Caki2 (cell line): Measurements from ENCODE around the gene TBR1. TPM values are rescaled to one million over a fixed set of nuclear protein-coding genes. Genes with fewer than 3 reads are reported as not detected.

Experiments
- DNase-seq: peaks from one replicate; pipeline ENCODE4 v3.0.0-alpha.2; 2015; ENCODE audit warnings: low read depth
- in situ Hi-C: cut with HindIII; loops from 2 replicates; pipeline ENCODE4 v1.10.0; 2016; ENCODE audit warnings: low sequenced_read_pairs, low pct_unique_long_range_greater_than_20kb, mixed read lengths
- total RNA-seq: library from RNA; depleted of rRNA; stranded (reverse); fragments of >200 nt; shearing (Covaris generic); gene quantifications from 2 replicates; pipeline ENCODE4 v1.2.3, GENCODE V29; 2014; ENCODE audit warnings: low replicate concordance; rRNA removed

The TBR1 gene
- total RNA-seq, 1 experiment from 2014 or later: not detected

GRCh38 chr2:161425728-161426454 lies 9.8 kb downstream of the TBR1 start:
- in situ Hi-C loops: no loop called here
- no peak for DNase-seq

- no peak for DNase-seq
- in situ Hi-C loops: no loop called here
These were observed 10.4 kb downstream of the TBR1 start for GRCh38 chr2:161426455-161426921.

GRCh38 chr2:161426922-161427663 lies 11.0 kb downstream of the TBR1 start:
- DNase-seq: no peak
- in situ Hi-C loops: no loop called here

- in situ Hi-C loops: no loop called here
- DNase-seq: no peak
These were observed 11.8 kb downstream of the TBR1 start for GRCh38 chr2:161427664-161428587.

- in situ Hi-C loops: no loop called here
- DNase-seq: no peak
These were observed 14.3 kb downstream of the TBR1 start for GRCh38 chr2:161430386-161430785.

- no peak for DNase-seq
- in situ Hi-C loops: no loop called here
These were observed 16.0 kb downstream of the TBR1 start for GRCh38 chr2:161432107-161432506.

GRCh38 chr2:161434118-161434517 lies 18.0 kb downstream of the TBR1 start:
- in situ Hi-C loops: no loop called here
- DNase-seq: no peak

- DNase-seq: no peak
- in situ Hi-C loops: no loop called here
These were observed 20.3 kb downstream of the TBR1 start for GRCh38 chr2:161436411-161436810.

- no peak for DNase-seq
- in situ Hi-C loops: no loop called here
These were observed 22.5 kb downstream of the TBR1 start for GRCh38 chr2:161438598-161438997.

GRCh38 chr2:161445097-161445496 lies 29.0 kb downstream of the TBR1 start:
- DNase-seq: no peak
- in situ Hi-C loops: no loop called here

- in situ Hi-C loops: no loop called here
These were observed 32.3 kb downstream of the TBR1 start for GRCh38 chr2:161448431-161448830.

GRCh38 chr2:161471631-161472030 lies 55.5 kb downstream of the TBR1 start:
- DNase-seq: no peak
- in situ Hi-C loops: no loop called here

More at GRCh38 chr2:161448431-161448830, 32.3 kb downstream of the TBR1 start:
- no peak for DNase-seq

- in situ Hi-C loops: no loop called here
- DNase-seq: no peak
These were observed 58.8 kb downstream of the TBR1 start for GRCh38 chr2:161474920-161475319.

Other genes starting within 250 kb of the TBR1 start
- 94.7 and 195 TPM in 2 replicates for gene PSMD14, start 107.9 kb upstream of the TBR1 start, total RNA-seq
- gene SLC4A10, start 208.1 kb downstream of the TBR1 start, total RNA-seq: not detected in 2 replicates